ENCODE measurements around the gene CCDC71L. TPM values are rescaled to one million over a fixed set of nuclear protein-coding genes. Genes with fewer than 3 reads are reported as not detected.

Gene CCDC71L
- total and polyA plus RNA-seq, 2 of the 13 experiments (the other 11 are each of a cell fraction or from before 2014, with no cell fraction given), result 0.02 TPM; not detected in 1

DNA sequence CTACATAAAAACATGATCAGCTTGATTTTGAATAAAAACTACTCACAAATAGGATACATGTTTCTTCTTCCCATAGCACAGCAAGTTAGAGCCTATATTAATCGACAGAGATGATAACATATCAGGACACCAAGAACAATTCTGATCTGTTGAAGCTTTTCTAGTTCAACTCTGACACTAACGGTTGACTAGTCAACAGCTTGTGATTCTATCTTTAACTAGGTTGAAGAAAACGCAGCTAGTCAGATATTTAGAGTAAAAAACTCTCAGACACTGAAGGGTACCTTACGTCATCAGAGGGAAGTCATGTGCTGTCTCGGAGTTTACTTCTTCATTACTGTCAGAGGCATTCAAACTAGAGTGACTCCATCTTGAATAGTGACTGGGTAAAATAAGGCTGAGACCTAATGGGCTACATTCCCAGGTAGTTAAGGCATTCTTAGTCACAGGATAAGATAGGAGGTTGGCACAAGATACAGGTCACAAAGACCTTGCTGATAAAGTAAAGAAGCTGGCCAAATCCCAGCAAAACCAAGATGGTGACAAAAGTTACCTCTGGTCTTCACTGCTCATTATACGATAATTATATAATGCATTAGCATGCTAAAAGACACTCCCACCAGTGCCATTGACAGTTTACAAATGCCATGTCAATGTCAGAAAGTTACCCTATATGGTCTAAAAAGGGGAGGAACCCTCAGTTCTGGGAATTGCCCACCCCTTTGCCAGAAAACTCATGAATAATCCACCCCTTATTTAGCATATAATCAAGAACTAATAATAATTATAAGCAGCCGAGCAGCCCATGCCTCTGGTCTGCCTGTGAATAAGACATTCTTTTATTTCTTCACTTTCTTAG lies 21.3 kb downstream of the CCDC71L start:
- H3K4me1 ChIP-seq (ENCODE audit: insufficient read depth, low read length), result no peaks in the 10 kb centered on the region
- no peak overlapping the region for H2AFZ ChIP-seq (ENCODE audit: low read length)
- POLR2A ChIA-PET, result no interaction called here
- no peak overlapping the region for H3K27ac ChIP-seq (ENCODE audit: extremely low read length, insufficient read depth, low read length)
- no peaks in the 10 kb centered on the region for H3K79me2 ChIP-seq (ENCODE audit: insufficient read depth, low read length)
- H3K9me3 ChIP-seq (ENCODE audit: low read length), result no peaks in the 10 kb centered on the region
- BruUV-seq (replicated peaks), result no TSS peak
- no peak overlapping the region for H3K4me2 ChIP-seq (ENCODE audit: low read depth, low read length)
- H3K4me3 ChIP-seq (replicated peaks in 1 of 3; ENCODE audit: insufficient read depth in 1 of 3, low read depth in 2 of 3, low read length in 3 of 3), result no peak overlapping the region
- WGBS (ENCODE audit: low lambda C conversion rate), result 23% methylated on average over 7 of the region's 7 CpGs
- intact Hi-C loops (cut with micrococcal nuclease; ENCODE audit: unreplicated experiment) (no loop called here), in situ Hi-C loops (cut with HindIII; ENCODE audit: extremely low pct_ligation_motif_present, low pct_unique_long_range_greater_than_20kb) (no loop called here)
- ATAC-seq (no peak), FAIRE-seq (no peak), DNase-seq (ENCODE audit: low spot score) (no peak)
- H4K20me1 ChIP-seq (ENCODE audit: insufficient read depth, low read length), result no peaks in the 10 kb centered on the region
- H3K27me3 ChIP-seq (ENCODE audit: control insufficient read depth in 1 of 2, insufficient read depth in 2 of 2, low read length in 2 of 2), result no peaks in the 10 kb centered on the region
- no peak for TF ChIP-seq RORA (CRISPR knock-in tag; IDR thresholded peaks at IDR 0.05)
- peak; percentile 32; the same call in 1 of the 2 replicates for TF ChIP-seq CREB1 (IDR thresholded peaks at IDR 0.05)
- TF ChIP-seq CREB1 (CRISPR knock-in tag; IDR thresholded peaks at IDR 0.05), result no peak
- TF ChIP-seq ZFY (CRISPR knock-in tag; IDR thresholded peaks at IDR 0.05), result no peak
- TF ChIP-seq NAIF1 (CRISPR knock-in tag; IDR thresholded peaks at IDR 0.05; ENCODE audit: borderline replicate concordance), result no peak
- TF ChIP-seq, protein P1, sequence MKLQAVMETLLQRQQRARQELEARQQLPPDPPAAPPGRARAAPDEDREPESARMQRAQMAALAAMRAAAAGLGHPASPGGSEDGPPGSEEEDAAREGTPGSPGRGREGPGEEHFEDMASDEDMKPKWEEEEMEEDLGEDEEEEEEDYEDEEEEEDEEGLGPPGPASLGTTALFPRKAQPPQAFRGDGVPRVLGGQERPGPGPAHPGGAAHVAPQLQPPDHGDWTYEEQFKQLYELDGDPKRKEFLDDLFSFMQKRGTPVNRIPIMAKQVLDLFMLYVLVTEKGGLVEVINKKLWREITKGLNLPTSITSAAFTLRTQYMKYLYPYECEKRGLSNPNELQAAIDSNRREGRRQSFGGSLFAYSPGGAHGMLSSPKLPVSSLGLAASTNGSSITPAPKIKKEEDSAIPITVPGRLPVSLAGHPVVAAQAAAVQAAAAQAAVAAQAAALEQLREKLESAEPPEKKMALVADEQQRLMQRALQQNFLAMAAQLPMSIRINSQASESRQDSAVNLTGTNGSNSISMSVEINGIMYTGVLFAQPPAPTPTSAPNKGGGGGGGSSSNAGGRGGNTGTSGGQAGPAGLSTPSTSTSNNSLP (IDR thresholded peaks at IDR 0.05; ENCODE audit: low read depth, low read length), result no peak
- TF ChIP-seq KLF12 (CRISPR knock-in tag; IDR thresholded peaks at IDR 0.05; ENCODE audit: borderline replicate concordance), result no peak
- no peak for TF ChIP-seq ZNF570 (CRISPR knock-in tag; IDR thresholded peaks at IDR 0.05; ENCODE audit: borderline replicate concordance)
- CTCF ChIA-PET (ENCODE audit: low intra/inter-chr PET ratio, low total read pairs), result no interaction called here
- no peaks in the 10 kb centered on the region for H3K36me3 ChIP-seq (replicated peaks in 1 of 2; ENCODE audit: control insufficient read depth in 1 of 2, insufficient read depth in 2 of 2, low read length in 2 of 2)
- no peak overlapping the region for H3K9ac ChIP-seq (ENCODE audit: insufficient read depth, low read depth, low read length)

All from HepG2 (cell line).